T-helper 22 cell (primary cell): Measurements from ENCODE around the gene ZDHHC1.

Experiments
- DNase-seq: peaks from one replicate; pipeline ENCODE4 v3.0.0-alpha.2; 2020; ENCODE audit warnings: low read depth

ZDHHC1 gene

DNA sequence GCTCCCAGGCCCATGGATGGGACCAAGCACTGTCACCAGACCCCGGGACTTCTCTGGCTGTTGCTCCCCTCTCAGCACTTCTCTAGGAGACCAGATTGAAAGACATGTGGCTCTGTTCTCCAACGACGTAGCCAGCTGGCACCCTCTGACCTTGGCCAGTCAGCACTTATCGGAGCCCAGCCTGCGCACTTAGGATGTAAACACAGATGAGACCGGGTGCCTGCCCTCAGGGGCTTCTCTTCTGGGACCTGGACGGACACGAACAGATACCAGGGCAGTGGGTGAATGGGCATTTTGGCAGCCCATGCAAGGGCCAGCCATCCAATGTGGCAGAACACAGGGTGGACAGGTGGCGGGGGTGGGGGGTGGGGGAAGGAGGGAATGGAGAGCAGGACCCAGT lies 6.6 kb downstream of the ZDHHC1 start:
- DNase-seq: no peak

DNA sequence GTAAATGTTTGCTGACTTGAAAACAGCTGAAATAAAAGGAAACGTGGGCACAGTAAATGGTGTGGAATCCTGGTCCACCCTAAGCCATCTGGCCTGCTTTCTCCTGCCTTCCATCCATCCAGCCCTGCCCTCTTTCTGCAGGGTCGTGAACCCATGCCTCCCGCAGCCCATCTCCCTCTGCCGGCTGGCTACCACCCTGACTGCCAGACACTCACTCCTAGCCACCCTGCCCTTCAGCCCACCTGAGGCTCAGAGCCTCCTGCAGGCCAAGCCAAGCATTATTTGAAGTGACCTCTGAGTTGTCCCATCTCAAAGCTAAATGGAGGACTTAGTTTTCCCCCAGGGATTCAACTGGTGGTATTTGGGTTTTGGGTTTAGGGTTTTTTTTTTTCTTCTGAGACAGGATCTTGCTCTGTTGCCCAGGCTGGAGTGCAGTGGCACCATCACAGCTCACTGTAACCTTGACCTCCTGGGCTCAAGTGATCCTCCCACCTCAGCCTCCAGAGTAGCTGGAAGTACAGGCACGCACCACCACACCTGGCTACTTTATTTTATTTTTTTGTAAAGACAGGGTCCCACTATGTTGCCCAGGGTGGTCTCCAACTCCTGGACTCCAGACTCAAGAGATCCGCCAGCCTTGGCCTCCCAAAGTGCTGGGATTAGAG lies 8.4 kb downstream of the ZDHHC1 start:
- DNase-seq: no peak

- DNase-seq: no peak
Observed at GRCh38 chr16:67407176-67407787, 9.0 kb downstream of the ZDHHC1 start.

DNA sequence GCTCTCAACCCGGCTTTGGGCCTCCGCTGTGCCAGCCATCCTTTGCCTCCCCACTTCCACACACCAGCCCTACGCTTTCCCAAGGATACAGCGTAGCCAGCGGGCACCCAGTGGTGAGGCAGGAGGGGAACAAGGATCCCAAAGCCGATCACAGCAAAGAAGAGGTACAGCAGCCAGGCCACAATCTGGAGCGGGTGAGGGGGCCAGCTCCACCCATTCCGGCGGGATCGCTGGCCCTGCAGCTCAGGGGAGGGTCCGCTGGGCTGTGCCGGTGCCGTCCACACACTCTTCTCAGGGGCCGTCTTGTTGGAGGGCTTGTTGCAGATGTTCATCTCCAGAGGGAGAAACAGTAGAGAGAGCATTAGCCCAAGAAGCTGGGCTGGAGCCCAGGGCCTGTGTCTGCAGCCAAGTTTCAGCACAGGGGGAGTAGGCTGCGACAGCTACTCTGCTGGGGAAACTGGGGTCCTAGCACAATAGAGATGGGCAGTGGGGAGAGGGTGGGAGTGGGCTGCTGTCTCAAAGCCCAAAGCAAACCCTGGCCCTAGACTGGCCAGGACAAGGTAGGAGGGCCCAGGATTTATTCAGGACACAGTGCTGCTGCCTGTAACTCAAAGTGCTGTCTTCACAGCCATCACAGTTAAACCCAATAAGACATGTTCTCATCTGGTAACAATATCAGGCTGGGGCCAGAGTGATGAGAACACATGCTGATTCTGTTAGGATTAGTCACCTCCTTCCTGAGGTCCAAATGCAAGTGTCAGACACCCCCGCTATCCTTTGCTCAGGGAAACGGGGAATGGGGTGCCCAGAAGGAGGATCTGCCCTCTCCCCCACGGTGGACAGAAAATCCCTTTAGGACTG lies 9.9 kb downstream of the ZDHHC1 start:
- no peak for DNase-seq

DNA sequence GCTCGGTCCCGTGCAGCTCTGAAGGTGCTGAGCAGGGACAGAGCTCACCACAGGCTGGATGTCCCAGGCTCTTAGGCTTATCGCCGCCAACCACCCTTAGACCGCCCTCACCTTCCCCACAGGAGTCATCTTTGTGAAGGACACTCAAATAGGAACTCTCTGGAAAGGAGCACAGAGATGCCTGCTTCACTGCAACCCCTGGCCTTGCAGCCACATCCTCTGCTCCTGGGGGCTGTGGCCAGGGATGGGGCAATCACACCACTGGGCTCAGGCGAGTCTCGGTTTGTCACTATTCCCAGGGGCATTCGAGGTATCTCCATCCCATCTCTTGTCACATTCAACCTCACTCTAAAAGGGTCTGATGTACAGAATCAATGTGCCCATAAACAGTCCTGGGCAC lies 10.9 kb downstream of the ZDHHC1 start:
- DNase-seq: no peak

- DNase-seq: no peak
Observed at GRCh38 chr16:67404740-67405226, 11.5 kb downstream of the ZDHHC1 start.

- DNase-seq: no peak
Observed at GRCh38 chr16:67403976-67404555, 12.2 kb downstream of the ZDHHC1 start.

DNA sequence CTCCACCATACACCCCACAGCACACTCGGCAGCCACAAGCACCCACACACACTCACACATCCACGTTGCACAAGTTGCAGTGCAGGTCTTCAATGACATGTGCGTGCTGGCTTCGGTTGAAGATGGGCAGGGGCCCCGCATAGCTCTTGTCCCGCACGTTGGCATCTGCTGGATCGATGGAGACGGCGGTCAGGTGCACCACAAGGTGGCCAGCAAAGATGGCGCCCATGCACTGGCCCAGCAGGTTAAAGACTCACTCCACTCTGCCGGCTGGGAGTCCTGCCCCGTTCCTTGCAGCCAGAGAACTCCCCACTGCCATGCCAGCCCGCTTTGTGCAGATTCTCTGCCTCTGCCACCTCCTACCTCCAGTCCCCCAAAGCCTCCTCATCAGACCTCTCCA lies 15.4 kb downstream of the ZDHHC1 start:
- DNase-seq: no peak

DNA sequence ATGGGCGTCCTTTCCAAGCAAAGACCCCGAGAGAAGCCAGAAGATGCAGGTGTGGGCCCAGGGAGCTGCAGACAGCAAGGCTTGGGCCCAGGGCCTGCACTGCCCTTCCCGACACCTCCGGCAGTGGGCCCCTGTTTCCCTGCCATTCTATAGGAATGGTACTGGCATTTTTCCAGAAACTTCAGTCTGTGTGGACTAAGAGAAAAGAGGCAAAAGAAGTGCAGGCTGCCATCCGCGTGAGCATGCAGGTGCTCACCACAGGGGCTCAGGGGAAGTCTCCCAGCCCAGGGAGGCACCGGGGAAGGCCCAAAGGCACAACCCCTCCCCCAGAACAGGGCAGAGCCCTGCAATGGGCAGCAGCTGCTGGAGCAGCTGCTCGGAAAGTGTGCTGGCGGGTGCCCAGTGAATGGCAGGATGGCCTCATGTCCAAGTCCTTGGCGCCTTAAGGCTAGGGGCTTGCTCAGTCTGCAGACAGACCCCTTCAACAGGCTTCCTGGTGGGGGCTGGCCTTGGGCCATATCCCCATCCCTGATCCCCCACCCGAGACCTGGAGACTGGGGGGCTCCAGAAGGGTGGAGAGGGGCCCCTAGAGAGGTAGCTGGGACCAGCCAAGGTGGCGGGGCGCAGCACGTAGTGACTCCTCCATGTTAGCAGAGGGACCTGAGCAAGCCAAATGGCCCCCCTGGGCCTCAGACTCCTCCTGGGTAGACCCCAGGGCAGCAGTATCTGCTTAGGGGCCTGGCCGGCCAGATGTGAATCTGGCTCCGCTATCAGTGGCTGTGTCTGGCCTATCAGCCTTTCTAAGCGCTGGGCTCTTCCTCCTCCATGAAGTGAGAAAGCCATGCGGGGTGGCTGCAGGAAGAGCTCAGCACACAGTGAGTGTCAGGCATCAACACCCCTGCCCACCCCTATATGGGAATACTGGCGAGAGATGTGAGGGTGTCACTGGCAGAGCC lies 16.2 kb downstream of the ZDHHC1 start:
- no peak for DNase-seq

DNA sequence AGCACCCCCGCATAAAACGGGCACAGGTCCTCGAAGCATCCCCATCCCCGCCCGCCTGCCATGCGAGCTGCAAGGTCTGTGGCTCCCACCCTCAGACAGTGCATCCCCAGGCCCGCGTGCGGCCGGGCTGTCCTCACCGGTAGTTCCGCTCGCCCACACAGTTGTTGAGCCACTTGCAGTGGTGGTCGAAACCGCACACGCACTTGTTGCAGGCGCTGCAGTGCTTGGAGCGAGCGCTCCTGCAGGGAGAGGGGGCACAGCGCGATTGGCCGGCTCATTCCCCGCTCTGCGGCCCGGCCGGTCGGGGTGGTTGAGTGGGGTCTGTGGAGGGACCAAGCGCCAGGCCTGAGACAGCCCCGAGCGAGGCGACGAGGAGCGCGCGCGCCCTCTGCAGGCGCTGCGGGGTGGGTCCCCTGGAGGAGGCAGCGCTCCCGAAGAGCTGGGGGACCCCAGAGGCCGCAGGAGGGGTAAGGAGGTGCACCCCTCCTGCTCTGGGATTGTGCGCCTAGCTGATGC lies 17.0 kb downstream of the ZDHHC1 start:
- no peak for DNase-seq

DNA sequence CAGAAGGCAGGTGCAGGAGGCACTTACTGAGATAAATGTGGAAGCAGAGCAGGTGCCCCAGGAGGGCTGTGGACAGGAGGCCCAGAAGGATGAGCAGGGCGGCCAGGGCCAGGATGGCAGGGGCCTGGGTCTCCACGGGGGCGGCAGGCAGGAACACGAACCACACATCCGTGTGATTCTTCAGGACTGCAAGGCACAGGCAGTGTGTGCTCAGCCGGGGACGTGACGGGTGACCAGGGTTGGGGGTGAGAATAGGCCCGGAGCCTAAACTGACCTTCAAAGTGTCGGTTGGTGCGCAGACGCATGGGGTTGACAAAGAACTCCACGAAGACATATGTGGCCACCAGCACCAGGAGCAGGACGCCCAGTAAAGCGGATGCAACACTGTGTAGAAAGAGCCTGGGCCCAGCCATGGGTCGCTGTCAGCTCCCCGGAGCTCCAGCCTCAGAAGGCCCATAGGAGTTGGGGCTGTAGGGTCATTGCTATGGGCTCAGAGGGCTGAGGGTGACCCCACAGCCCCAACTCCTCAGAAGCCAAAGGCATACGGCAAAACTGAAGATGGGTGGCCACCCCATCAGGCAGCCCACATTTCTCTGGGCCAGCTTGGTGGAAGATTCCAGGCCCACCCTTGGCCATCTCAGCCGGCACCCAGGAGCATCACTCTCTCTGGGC lies 17.6 kb downstream of the ZDHHC1 start:
- no peak for DNase-seq

DNA sequence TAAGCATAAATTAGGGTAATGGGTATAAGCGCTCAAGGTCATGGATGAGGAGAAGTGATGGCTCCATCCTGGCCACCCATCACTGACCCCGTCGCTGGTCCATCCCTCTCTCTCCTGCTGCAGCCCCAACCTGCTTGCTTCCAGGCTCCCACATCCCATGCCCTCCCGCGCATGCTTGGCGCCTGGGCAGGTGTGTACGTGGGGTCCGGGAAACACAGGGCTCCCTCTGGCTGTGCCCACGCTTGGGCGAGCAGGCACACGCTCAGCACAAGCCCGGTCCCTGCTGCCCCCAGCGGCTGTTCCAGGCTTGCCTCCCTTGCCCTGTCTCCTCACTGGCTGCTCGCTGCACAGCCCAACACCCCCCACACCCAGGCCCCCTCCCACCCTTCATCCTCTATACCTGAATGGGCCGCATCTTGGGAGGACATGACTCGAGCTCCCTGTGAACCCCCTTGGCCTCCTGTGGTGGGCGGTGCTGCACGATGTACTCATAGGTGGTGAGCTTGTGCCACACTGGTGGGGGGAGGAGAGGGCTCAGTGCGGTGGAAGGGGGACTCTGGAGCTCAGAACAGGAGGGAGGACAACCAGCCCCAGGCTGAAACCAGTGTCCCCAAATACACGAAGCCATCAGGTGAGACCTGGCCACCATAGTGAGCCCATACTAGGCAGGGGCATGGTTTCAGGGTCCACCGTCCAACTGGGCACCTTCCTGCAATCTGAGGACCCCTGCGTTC lies 18.3 kb downstream of the ZDHHC1 start:
- DNase-seq: no peak

DNA sequence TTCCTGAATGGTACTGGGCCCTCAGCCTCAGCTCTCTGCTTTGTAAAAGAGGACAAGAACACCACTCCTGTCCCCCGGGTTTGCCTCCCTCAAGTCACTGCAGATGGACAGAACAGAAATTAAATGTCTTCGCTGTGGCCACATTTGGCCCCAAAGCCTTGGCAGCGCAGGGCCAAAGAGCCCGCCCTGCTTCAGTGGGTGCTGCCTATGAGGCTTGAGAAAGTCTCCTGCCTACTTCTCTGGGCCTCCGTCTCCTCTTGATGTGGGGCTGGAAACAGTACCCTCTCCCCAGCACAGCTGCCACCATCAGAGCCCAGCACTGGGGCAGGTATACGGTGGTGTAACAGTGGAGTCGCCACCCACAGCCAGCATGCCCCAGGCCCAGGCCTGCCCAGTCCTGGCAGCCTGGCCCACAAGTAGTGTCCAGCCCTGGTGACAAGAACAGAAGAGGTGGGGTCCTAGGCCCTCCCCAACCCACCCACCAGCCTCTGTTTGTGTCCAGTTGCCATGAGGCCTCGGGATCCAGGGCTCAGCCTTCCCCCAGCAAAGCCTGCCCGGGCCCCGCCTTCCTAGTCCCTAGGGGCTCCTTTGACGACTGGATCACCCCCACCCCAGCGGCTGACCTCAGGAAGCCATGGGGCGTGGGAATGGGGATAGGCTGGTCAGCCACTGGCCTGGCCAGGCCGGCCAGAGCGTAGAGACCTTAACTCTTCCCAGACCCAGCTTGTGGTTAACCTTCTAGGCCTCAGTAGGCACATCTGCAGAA lies 19.1 kb downstream of the ZDHHC1 start:
- no peak for DNase-seq

DNA sequence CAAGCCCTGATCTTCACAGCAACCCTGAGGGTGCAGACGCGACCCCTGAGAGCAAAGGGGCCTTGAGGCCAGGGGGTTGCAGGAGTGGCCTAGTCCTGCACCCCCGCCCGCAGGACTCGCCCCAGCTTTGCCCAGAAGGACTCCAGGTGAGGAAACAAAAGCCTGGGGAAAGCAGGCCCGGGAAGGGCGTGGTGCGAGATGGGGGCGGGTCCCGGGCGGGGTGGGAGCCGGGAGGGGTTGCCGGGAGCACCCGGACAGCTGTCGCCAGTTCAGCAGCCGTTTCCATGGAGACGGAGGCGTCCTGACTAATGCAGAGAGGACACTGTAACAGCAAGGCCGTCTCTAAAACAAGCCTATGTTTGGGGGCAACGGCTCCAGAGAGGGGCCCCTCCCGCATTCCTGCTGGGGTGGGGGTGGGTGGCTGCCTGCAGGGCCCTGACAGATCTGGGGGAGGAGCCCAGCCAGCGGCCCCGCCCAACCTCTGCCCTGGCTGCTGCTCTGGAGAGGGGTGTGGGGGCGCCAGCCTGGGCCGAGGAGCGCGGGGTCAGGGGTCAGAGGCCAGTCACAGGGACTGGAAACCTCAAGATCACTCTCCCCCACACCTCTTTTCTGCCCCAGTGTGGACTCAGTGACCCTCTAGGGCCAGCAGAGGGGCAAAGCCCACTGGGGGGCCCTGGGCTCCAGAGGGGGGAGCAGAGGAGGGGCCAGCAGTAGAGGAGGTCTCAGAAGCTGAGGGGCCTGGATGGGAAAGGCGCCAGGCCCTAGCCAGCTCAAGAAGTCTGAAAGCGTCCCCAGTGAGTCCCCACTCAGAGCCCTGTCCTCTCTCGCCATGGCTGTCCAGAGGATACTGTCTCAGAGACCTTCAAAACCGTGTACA lies 19.9 kb downstream of the ZDHHC1 start:
- DNase-seq: no peak

GRCh38 chr16:67395458-67396158 lies 20.7 kb downstream of the ZDHHC1 start:
- DNase-seq: no peak

DNA sequence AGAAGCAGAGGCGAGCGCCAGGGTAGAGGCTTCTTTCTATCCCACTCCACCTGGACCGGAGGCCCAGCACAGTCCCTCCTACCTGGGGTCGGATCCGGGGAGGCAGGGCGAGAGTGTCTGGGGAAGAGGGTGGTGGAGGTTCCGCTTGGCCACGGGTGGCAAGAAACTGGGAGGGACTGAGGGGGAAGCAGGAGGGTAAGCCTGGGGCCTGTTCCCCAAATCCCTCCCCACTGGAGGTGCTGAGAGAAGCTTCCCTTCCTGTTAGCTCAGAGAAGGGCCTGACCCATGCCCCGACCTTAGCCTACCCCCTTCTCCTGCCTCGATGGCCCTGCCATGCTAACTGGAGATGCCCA lies 21.2 kb downstream of the ZDHHC1 start:
- DNase-seq: no peak
